Hematopoietic multipotent progenitor cell treated with erythropoietin and hydrocortisone succinate and interleukin-3 and kit ligand, for 15 days (in vitro differentiated cells): ENCODE measurements around the gene CHD3.
A peak's percentile ranks its signal among the peaks of the same experiment; 100 is the strongest.

ENCODE experiments used
- DNase-seq: peaks from one replicate; pipeline ENCODE4 v3.0.0-alpha.2; 2015; ENCODE audit warnings: low spot score

CHD3 gene

GRCh38 chr17:7864995-7865650 is 23.5 kb upstream of the CHD3 start:
- no peak for DNase-seq

- no peak for DNase-seq
Measured at GRCh38 chr17:7867881-7868329, 20.7 kb upstream of the CHD3 start.

- no peak for DNase-seq
Measured at GRCh38 chr17:7873051-7873450, 15.5 kb upstream of the CHD3 start.

- no peak for DNase-seq
Measured at GRCh38 chr17:7875804-7876370, 12.7 kb upstream of the CHD3 start.

- DNase-seq = no peak
Measured at GRCh38 chr17:7878234-7878633, 10.4 kb upstream of the CHD3 start.

GRCh38 chr17:7880076-7880868 is 8.3 kb upstream of the CHD3 start:
- no peak for DNase-seq

- DNase-seq = peak; percentile 38
Measured at GRCh38 chr17:7881276-7882054, 7.1 kb upstream of the CHD3 start.

- DNase-seq = no peak
Measured at GRCh38 chr17:7882068-7882467, 6.5 kb upstream of the CHD3 start.

GRCh38 chr17:7882629-7883028 is 6.0 kb upstream of the CHD3 start:
- DNase-seq = no peak

- no peak for DNase-seq
Measured at GRCh38 chr17:7883781-7884386, 4.7 kb upstream of the CHD3 start.

GRCh38 chr17:7884581-7885366 is 3.8 kb upstream of the CHD3 start:
- DNase-seq = no peak

GRCh38 chr17:7885367-7886226 is 3.0 kb upstream of the CHD3 start:
- no peak for DNase-seq

GRCh38 chr17:7886227-7887037 is 2.2 kb upstream of the CHD3 start:
- DNase-seq = no peak

- no peak for DNase-seq
Measured at GRCh38 chr17:7887038-7887481, 1.5 kb upstream of the CHD3 start.

- peak; percentile 74 for DNase-seq
Measured at GRCh38 chr17:7887482-7888183, 956 bp upstream of the CHD3 start.

- DNase-seq = peak; percentile 94
Measured at GRCh38 chr17:7889166-7889955, 772 bp downstream of the CHD3 start.

GRCh38 chr17:7893187-7893880 is 4.7 kb downstream of the CHD3 start:
- DNase-seq = no peak
